K562 (cell line): ENCODE results near the gene RUNDC1. TPM values are rescaled to one million over a fixed set of nuclear protein-coding genes. Genes with fewer than 3 reads are reported as not detected.
A peak's percentile ranks its signal among the peaks of the same experiment; 100 is the strongest.

Source experiments
- ATF1 ChIP-seq, 2 experiments: fragments of 450-650 bp in 1 of 2; IDR thresholded peaks; 2 replicates each; pipeline ENCODE4 v1.6.1; 2016; ENCODE audit warnings: missing compliant biosample characterization in 1 of 2, missing genetic modification characterization in 1 of 2
- ATF7 ChIP-seq: fragments of 450-650 bp; IDR thresholded peaks from 2 replicates; pipeline ENCODE4 v1.7.1; 2014; ENCODE audit warnings: mild to moderate bottlenecking, moderate library complexity
- DPF2 ChIP-seq: fragments of 450-650 bp; IDR thresholded peaks from 2 replicates; pipeline ENCODE4 v1.6.1; 2016
- EWSR1 ChIP-seq: fragments of 450-650 bp; IDR thresholded peaks from 2 replicates; pipeline ENCODE4 v1.6.1; 2018; ENCODE audit warnings: borderline replicate concordance, mild to moderate bottlenecking, low read depth, moderate library complexity; ENCODE audit not compliant: partially characterized antibody
- MECOM ChIP-seq: fragments of 250-450 bp; sonication (Bioruptor Pico); IDR thresholded peaks from 2 replicates; pipeline ENCODE4 v1.8.0; 2022; ENCODE audit warnings: inconsistent platforms
- MTA3 ChIP-seq: fragments of 450-650 bp; formaldehyde crosslinking; IDR thresholded peaks from 2 replicates; pipeline ENCODE4 v1.6.1; 2017; ENCODE audit warnings: mild to moderate bottlenecking, borderline replicate concordance
- NCOA1 ChIP-seq: fragments of 450-650 bp; IDR thresholded peaks from 2 replicates; pipeline ENCODE4 v1.6.1; 2016; ENCODE audit warnings: low read depth
- NR2C2 ChIP-seq, 2 experiments: fragments of 200-800 bp in 1 of 2; sonication (Bioruptor generic) in 1 of 2; sonication (generic) in 1 of 2; formaldehyde crosslinking in 1 of 2; IDR thresholded peaks; 2 replicates each; pipeline versions ENCODE4 v1.6.1 to v1.8.0; 2016 to 2022; ENCODE audit warnings: mild to moderate bottlenecking in 1 of 2, missing compliant biosample characterization in 1 of 2, missing genetic modification characterization in 1 of 2, missing genetic modification reagents in 1 of 2
- POLR2A ChIP-seq: fragments of 450-650 bp; conservative IDR thresholded peaks from 2 replicates; pipeline ENCODE4 v1.6.1; 2016
- PTRF ChIP-seq: fragments of 450-650 bp; IDR thresholded peaks from 2 replicates; pipeline ENCODE4 v1.6.1; 2016; ENCODE audit warnings: mild to moderate bottlenecking, missing genetic modification characterization, missing compliant biosample characterization
- SMARCE1 ChIP-seq: fragments of 450-650 bp; IDR thresholded peaks from 2 replicates; pipeline ENCODE4 v1.7.1; 2016; ENCODE audit warnings: mild to moderate bottlenecking
- TEAD4 ChIP-seq, 2 experiments: sonication (generic) in 1 of 2; formaldehyde crosslinking in 1 of 2; IDR thresholded peaks; 2 replicates each; pipeline versions ENCODE4 v1.6.1 to v1.8.0; 2012 to 2022; ENCODE audit warnings: borderline replicate concordance in 1 of 2, inconsistent platforms in 1 of 2, low read length in 1 of 2, mild to moderate bottlenecking in 1 of 2, missing genetic modification reagents in 1 of 2
- TOE1 ChIP-seq, 2 experiments: fragments of 450-650 bp in 1 of 2; sonication (generic) in 1 of 2; formaldehyde crosslinking in 1 of 2; IDR thresholded peaks; 2 replicates each; pipeline versions ENCODE4 v1.7.1 to v1.8.0; 2016 to 2022; ENCODE audit warnings: borderline replicate concordance in 2 of 2, mild to moderate bottlenecking in 2 of 2, antibody characterized with exemption in 1 of 2, inconsistent platforms in 1 of 2, low read depth in 1 of 2, missing genetic modification reagents in 1 of 2, moderate library complexity in 1 of 2
- ZNF134 ChIP-seq: fragments of 250-450 bp; sonication (Bioruptor Pico); conservative IDR thresholded peaks from 2 replicates; pipeline ENCODE4 v1.4.0; 2020
- ZNF79 ChIP-seq: fragments of 250-450 bp; sonication (Bioruptor Pico); IDR thresholded peaks from 2 replicates; pipeline ENCODE4 v1.4.0; 2020; ENCODE audit warnings: low read depth, mild to moderate bottlenecking, moderate library complexity
- polyA plus RNA-seq, 8 experiments: library from polyadenylated mRNA; depleted of rRNA in 4 of 8; stranded (reverse) in 5 of 8; unstranded in 3 of 8; fragments of >200 nt; fragmentation: Nextera tagmentation in 2 of 8; fragmentation: Illumina TruSeq in 1 of 8; extraction: Ambion mirVana in 2 of 8; extraction: Trizol in 1 of 8; gene quantifications; 2 replicates each; pipeline versions ENCODE4 v1.2.1 to v1.2.3, GENCODE V29; 2011 to 2014; ENCODE audit warnings: inconsistent platforms in 1 of 8, missing spikeins in 1 of 8
- total RNA-seq, 7 experiments: library from RNA; depleted of rRNA in 6 of 7; stranded (reverse); fragments of >200 nt in 6 of 7; fragmentation: Illumina TruSeq in 2 of 7; extraction: Trizol in 2 of 7; gene quantifications; 2 replicates each; pipeline versions ENCODE4 v1.2.1 to v1.2.3, GENCODE V29; 2011 to 2021; ENCODE audit warnings: low replicate concordance in 1 of 7
- TF ChIP-seq, protein P1 (sequence below), 3 experiments: fragments of 200-800 bp in 1 of 3; fragments of 250-450 bp in 1 of 3; fragments of 450-650 bp in 1 of 3; sonication (Bioruptor Pico) in 1 of 3; sonication (Bioruptor generic) in 1 of 3; formaldehyde crosslinking in 1 of 3; IDR thresholded peaks; 2 replicates each; pipeline versions ENCODE4 v1.6.1 to v1.8.0; 2016 to 2022; ENCODE audit warnings: mild to moderate bottlenecking in 2 of 3, missing genetic modification characterization in 2 of 3, missing compliant biosample characterization in 1 of 3, moderate library complexity in 1 of 3
- TF ChIP-seq, protein P2 (sequence below): fragments of 450-650 bp; formaldehyde crosslinking; IDR thresholded peaks from 2 replicates; pipeline ENCODE4 v1.4.0; 2022; ENCODE audit warnings: missing genetic modification characterization
- TF ChIP-seq, protein P3 (sequence below): fragments of 450-650 bp; formaldehyde crosslinking; IDR thresholded peaks from 2 replicates; pipeline ENCODE4 v1.4.0; 2022; ENCODE audit warnings: mild to moderate bottlenecking, moderate library complexity
- TF ChIP-seq, protein P4 (sequence below): IDR thresholded peaks from 2 replicates; pipeline ENCODE4 v1.6.1; 2016; ENCODE audit warnings: missing genetic modification characterization, missing compliant biosample characterization

Gene RUNDC1
- total and polyA plus RNA-seq, 9 of the 15 experiments (the other 6 are each of a cell fraction or from before 2014, with no cell fraction given) = 3.4 to 12.6 (median 9.4) TPM

DNA sequence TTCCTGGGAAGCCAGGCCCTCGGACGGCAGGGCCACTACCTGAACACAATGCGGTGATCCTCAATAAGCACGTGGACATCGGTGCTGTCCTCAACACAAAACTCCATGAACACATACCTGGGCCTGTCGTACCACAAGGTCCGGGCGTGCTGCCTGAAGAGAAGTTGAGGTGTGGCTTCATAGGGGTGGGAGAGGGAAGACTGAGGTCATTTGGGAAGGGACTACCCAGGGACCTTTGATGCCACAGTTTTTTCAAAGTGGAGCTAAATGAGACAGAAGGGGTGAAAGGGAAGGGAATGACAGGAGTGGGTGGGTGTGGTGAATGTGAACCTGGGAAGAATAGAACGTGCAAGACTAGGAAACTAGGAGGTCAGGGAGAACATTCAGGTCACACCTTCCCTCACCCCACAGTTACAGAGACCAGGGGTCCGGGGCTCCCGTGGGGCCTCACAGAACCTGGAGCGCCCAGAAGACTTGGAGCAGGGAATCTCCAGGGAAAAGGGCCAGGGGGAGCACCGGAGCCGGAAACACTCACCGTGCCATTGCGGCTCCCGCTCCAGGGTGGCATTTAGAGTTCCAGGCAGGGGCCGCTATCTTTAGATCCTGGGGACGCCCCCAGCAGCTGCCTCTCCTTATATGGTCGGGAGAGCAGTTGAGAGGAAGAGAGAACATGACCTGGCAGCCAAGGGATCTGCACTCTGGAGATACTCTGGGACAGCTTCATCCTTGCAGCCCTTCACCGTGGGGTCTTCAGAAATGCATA lies 673 bp upstream of the RUNDC1 start, which contains the start of gene PTGES3L (continued):
- TF ChIP-seq TEAD4 (IDR thresholded peaks at IDR 0.05; ENCODE audit: low read length) (no peak), TEAD4 (CRISPR knock-in tag; IDR thresholded peaks at IDR 0.05; ENCODE audit: borderline replicate concordance) (no peak), ATF1 (CRISPR knock-in tag; IDR thresholded peaks at IDR 0.05) (no peak), ATF1 (tag; IDR thresholded peaks at IDR 0.05) (no peak), PTRF (tag) (no peak), MTA3 (0 out of 2 replicates have a peak, but pooled peaks have one; percentile 46), ZNF79 (no peak), ATF7 (no peak), SMARCE1 (0 out of 2 replicates have a peak, but pooled peaks have one; percentile 38), TOE1 (IDR thresholded peaks at IDR 0.05; ENCODE audit: borderline replicate concordance) (0 out of 2 replicates have a peak, but pooled peaks have one; percentile 33), TOE1 (CRISPR knock-in tag; IDR thresholded peaks at IDR 0.05; ENCODE audit: borderline replicate concordance, low read depth) (no peak), ZNF134 (CRISPR knock-in tag) (no peak), NCOA1 (no peak; the same call in 1 of the 2 replicates), DPF2 (peak; percentile 72), NR2C2 (CRISPR knock-in tag; IDR thresholded peaks at IDR 0.05) (no peak), NR2C2 (tag; IDR thresholded peaks at IDR 0.05) (peak; percentile 35; the same call in 1 of the 2 replicates), EWSR1 (no peak), MECOM (CRISPR knock-in tag) (0 out of 2 replicates have a peak, but pooled peaks have one; percentile 58), POLR2A (peak; percentile 59)
- TF ChIP-seq, protein P1, sequence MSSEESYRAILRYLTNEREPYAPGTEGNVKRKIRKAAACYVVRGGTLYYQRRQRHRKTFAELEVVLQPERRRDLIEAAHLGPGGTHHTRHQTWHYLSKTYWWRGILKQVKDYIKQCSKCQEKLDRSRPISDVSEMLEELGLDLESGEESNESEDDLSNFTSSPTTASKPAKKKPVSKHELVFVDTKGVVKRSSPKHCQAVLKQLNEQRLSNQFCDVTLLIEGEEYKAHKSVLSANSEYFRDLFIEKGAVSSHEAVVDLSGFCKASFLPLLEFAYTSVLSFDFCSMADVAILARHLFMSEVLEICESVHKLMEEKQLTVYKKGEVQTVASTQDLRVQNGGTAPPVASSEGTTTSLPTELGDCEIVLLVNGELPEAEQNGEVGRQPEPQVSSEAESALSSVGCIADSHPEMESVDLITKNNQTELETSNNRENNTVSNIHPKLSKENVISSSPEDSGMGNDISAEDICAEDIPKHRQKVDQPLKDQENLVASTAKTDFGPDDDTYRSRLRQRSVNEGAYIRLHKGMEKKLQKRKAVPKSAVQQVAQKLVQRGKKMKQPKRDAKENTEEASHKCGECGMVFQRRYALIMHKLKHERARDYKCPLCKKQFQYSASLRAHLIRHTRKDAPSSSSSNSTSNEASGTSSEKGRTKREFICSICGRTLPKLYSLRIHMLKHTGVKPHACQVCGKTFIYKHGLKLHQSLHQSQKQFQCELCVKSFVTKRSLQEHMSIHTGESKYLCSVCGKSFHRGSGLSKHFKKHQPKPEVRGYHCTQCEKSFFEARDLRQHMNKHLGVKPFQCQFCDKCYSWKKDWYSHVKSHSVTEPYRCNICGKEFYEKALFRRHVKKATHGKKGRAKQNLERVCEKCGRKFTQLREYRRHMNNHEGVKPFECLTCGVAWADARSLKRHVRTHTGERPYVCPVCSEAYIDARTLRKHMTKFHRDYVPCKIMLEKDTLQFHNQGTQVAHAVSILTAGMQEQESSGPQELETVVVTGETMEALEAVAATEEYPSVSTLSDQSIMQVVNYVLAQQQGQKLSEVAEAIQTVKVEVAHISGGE (CRISPR knock-in tag; IDR thresholded peaks at IDR 0.05) = peak in 1 of 3 experiments; percentile 93; a peak in 2 of 6 replicates
- TF ChIP-seq, protein P2, sequence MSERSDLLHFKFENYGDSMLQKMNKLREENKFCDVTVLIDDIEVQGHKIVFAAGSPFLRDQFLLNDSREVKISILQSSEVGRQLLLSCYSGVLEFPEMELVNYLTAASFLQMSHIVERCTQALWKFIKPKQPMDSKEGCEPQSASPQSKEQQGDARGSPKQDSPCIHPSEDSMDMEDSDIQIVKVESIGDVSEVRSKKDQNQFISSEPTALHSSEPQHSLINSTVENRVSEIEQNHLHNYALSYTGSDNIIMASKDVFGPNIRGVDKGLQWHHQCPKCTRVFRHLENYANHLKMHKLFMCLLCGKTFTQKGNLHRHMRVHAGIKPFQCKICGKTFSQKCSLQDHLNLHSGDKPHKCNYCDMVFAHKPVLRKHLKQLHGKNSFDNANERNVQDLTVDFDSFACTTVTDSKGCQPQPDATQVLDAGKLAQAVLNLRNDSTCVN (CRISPR knock-in tag) = 0 out of 2 replicates have a peak, but pooled peaks have one; percentile 43
- TF ChIP-seq, protein P3, sequence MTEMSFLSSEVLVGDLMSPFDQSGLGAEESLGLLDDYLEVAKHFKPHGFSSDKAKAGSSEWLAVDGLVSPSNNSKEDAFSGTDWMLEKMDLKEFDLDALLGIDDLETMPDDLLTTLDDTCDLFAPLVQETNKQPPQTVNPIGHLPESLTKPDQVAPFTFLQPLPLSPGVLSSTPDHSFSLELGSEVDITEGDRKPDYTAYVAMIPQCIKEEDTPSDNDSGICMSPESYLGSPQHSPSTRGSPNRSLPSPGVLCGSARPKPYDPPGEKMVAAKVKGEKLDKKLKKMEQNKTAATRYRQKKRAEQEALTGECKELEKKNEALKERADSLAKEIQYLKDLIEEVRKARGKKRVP = no peak
- TF ChIP-seq, protein P4, sequence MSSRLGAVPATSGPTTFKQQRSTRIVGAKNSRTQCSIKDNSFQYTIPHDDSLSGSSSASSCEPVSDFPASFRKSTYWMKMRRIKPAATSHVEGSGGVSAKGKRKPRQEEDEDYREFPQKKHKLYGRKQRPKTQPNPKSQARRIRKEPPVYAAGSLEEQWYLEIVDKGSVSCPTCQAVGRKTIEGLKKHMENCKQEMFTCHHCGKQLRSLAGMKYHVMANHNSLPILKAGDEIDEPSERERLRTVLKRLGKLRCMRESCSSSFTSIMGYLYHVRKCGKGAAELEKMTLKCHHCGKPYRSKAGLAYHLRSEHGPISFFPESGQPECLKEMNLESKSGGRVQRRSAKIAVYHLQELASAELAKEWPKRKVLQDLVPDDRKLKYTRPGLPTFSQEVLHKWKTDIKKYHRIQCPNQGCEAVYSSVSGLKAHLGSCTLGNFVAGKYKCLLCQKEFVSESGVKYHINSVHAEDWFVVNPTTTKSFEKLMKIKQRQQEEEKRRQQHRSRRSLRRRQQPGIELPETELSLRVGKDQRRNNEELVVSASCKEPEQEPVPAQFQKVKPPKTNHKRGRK (tag) = no peak
